IMR-90 (cell line): Measurements from ENCODE around the gene IER3.

Experiments
- BHLHE40 ChIP-seq: fragments of 150-350 bp; IDR thresholded peaks from 2 replicates; pipeline ENCODE4 v1.6.1; 2016; ENCODE audit warnings: mild to moderate bottlenecking, low read depth, low read length
- CTCF ChIP-seq: conservative IDR thresholded peaks from 2 replicates; pipeline ENCODE4 v1.5.1; 2012; ENCODE audit warnings: mild to moderate bottlenecking, low read depth, low read length, improper control_type of control experiment
- ELK1 ChIP-seq: fragments of 150-350 bp; IDR thresholded peaks from 2 replicates; pipeline ENCODE4 v1.6.1; 2016; ENCODE audit warnings: low read depth, mild to moderate bottlenecking, low read length, moderate library complexity, borderline replicate concordance
- FOS ChIP-seq: fragments of 150-350 bp; IDR thresholded peaks from 2 replicates; pipeline ENCODE4 v1.6.1; 2016; ENCODE audit warnings: low read depth, low read length
- MAFK ChIP-seq: IDR thresholded peaks from 2 replicates; pipeline ENCODE4 v1.6.1; 2012; ENCODE audit warnings: low read depth, low read length, improper control_type of control experiment
- MXI1 ChIP-seq: IDR thresholded peaks from 2 replicates; pipeline ENCODE4 v1.6.1; 2012; ENCODE audit warnings: low read depth, mild to moderate bottlenecking, low read length, moderate library complexity, borderline replicate concordance
- NFE2L2 ChIP-seq: fragments of 150-350 bp; IDR thresholded peaks from 2 replicates; pipeline ENCODE4 v1.6.1; 2016; ENCODE audit warnings: low read depth, mild to moderate bottlenecking, low read length
- POLR2A ChIP-seq: IDR thresholded peaks from 2 replicates; pipeline ENCODE4 v1.6.1; 2012; ENCODE audit warnings: mild to moderate bottlenecking, low read depth, low read length
- RAD21 ChIP-seq: IDR thresholded peaks from 2 replicates; pipeline ENCODE4 v1.6.1; 2012; ENCODE audit warnings: low read length, improper control_type of control experiment
- RCOR1 ChIP-seq: IDR thresholded peaks from 2 replicates; pipeline ENCODE4 v1.6.1; 2012; ENCODE audit warnings: mild to moderate bottlenecking, low read length, improper control_type of control experiment; ENCODE audit not compliant: insufficient replicate concordance
- RFX5 ChIP-seq: IDR thresholded peaks from 2 replicates; pipeline ENCODE4 v1.8.0; 2012; ENCODE audit warnings: low read depth, mild to moderate bottlenecking, low read length, moderate library complexity
- SMC3 ChIP-seq: fragments of 150-350 bp; IDR thresholded peaks from 2 replicates; pipeline ENCODE4 v1.6.1; 2016; ENCODE audit warnings: low read depth, mild to moderate bottlenecking, antibody characterized with exemption, low read length, moderate library complexity
- USF2 ChIP-seq: fragments of 150-350 bp; IDR thresholded peaks from 2 replicates; pipeline ENCODE4 v1.6.1; 2017; ENCODE audit warnings: mild to moderate bottlenecking, antibody characterized with exemption, low read length, low read depth

- no peak for TF ChIP-seq CTCF
- no peak for TF ChIP-seq BHLHE40
- no peak for TF ChIP-seq RCOR1
- TF ChIP-seq NFE2L2 = no peak
- no peak for TF ChIP-seq POLR2A
- TF ChIP-seq RAD21 = no peak
- TF ChIP-seq ELK1 = no peak
- TF ChIP-seq USF2 = no peak
- TF ChIP-seq RFX5 = no peak
- TF ChIP-seq MAFK = no peak
- no peak for TF ChIP-seq SMC3
- TF ChIP-seq FOS = no peak
- no peak for TF ChIP-seq MXI1
Measured at GRCh38 chr6:30709101-30709868, 35.1 kb downstream of the IER3 start.
